HL-60 (cell line): ENCODE results near the gene WDR59.

Experiments
- DNase-seq, 2 experiments: peaks; one replicate each; pipeline ENCODE4 v3.0.0-alpha.2; 2010 to 2020; ENCODE audit warnings: low read depth in 1 of 2, low spot score in 1 of 2
- H3K27ac ChIP-seq: fragments of 250-450 bp; sonication (Bioruptor Pico); replicated peaks from 2 replicates; pipeline ENCODE4 v1.5.1; 2020; ENCODE audit warnings: mild to moderate bottlenecking, moderate library complexity
- H3K27me3 ChIP-seq: fragments of 250-450 bp; sonication (Bioruptor Pico); 2 replicates; pipeline ENCODE4 v1.5.1; 2021; ENCODE audit warnings: mild to moderate bottlenecking, moderate library complexity; ENCODE audit not compliant: insufficient read depth, poor library complexity, severe bottlenecking
- H3K4me3 ChIP-seq: replicated peaks from 2 replicates; pipeline ENCODE4 v1.5.1; 2011; ENCODE audit warnings: mild to moderate bottlenecking, control low read depth, low read length; ENCODE audit not compliant: insufficient read depth
- GABPA ChIP-seq: IDR thresholded peaks from 2 replicates; pipeline ENCODE4 v1.6.1; 2012; ENCODE audit warnings: low read depth
- POLR2AphosphoS5 ChIP-seq: IDR thresholded peaks from 2 replicates; pipeline ENCODE4 v1.6.1; 2012; ENCODE audit warnings: low read depth
- REST ChIP-seq: IDR thresholded peaks from 2 replicates; pipeline ENCODE4 v1.6.1; 2012; ENCODE audit warnings: low read depth; ENCODE audit not compliant: insufficient replicate concordance
- SPI1 ChIP-seq: IDR thresholded peaks from 2 replicates; pipeline ENCODE4 v1.6.1; 2012; ENCODE audit warnings: low read depth, mild to moderate bottlenecking, borderline replicate concordance
- TF ChIP-seq, protein P1 (sequence below): IDR thresholded peaks from one replicate; pipeline ENCODE4 v1.5.1; 2011; ENCODE audit warnings: low read length, control low read depth, inconsistent platforms; ENCODE audit not compliant: insufficient read depth

The WDR59 gene

GRCh38 chr16:74973304-74973703 lies 11.6 kb downstream of the WDR59 start:
- no peak for DNase-seq
- Histone ChIP-seq H3K4me3 (no peak overlapping the region), H3K27ac (no peak overlapping the region), H3K27me3 (no peaks in the 10 kb centered on the region)
- no peak for TF ChIP-seq POLR2AphosphoS5
- TF ChIP-seq GABPA: no peak
- no peak for TF ChIP-seq REST
- TF ChIP-seq, protein P1, sequence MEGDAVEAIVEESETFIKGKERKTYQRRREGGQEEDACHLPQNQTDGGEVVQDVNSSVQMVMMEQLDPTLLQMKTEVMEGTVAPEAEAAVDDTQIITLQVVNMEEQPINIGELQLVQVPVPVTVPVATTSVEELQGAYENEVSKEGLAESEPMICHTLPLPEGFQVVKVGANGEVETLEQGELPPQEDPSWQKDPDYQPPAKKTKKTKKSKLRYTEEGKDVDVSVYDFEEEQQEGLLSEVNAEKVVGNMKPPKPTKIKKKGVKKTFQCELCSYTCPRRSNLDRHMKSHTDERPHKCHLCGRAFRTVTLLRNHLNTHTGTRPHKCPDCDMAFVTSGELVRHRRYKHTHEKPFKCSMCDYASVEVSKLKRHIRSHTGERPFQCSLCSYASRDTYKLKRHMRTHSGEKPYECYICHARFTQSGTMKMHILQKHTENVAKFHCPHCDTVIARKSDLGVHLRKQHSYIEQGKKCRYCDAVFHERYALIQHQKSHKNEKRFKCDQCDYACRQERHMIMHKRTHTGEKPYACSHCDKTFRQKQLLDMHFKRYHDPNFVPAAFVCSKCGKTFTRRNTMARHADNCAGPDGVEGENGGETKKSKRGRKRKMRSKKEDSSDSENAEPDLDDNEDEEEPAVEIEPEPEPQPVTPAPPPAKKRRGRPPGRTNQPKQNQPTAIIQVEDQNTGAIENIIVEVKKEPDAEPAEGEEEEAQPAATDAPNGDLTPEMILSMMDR: no peak

- H3K27me3 ChIP-seq: no peaks in the 10 kb centered on the region
- H3K27ac ChIP-seq: no peak overlapping the region
- no peak for DNase-seq
- no peak for TF ChIP-seq GABPA
- no peak for TF ChIP-seq POLR2AphosphoS5
- no peak for TF ChIP-seq REST
- TF ChIP-seq SPI1: no peak
- TF ChIP-seq, protein P1: no peak
- no peak overlapping the region for H3K4me3 ChIP-seq
Observed at GRCh38 chr16:74954763-74955162, 30.2 kb downstream of the WDR59 start.

DNA sequence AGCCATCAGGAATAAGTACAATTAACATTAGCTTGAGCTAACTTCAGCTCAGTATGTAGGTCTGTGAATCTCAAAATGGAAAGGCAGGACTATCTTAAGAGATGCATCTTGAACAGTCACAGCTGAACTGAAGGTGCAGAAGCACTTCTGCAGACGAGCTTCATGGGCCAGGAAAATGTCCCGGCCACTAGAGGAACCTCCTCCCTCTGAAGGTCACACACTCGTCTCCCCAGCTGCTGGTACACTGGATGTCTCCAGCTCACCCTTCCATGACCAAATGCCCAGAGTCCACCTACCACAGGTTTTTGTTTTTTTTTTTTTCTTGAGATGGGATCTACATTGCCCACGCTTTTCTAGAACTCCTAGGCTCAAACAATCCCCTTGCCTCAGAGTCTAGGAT lies 33.2 kb downstream of the WDR59 start:
- no peak for DNase-seq
- no peak for TF ChIP-seq POLR2AphosphoS5
- TF ChIP-seq, protein P1: no peak
- no peak for TF ChIP-seq REST
- TF ChIP-seq SPI1: no peak
- TF ChIP-seq GABPA: no peak
- Histone ChIP-seq H3K27me3 (no peaks in the 10 kb centered on the region), H3K27ac (no peak overlapping the region), H3K4me3 (no peak overlapping the region)
